Hepatocyte (in vitro differentiated cells): ENCODE results near the gene MAST2.

Source experiments
- EZH2 ChIP-seq: fragments of 200-600 bp; sonication (generic); IDR thresholded peaks from 2 replicates; pipeline ENCODE4 v1.6.1; 2016; ENCODE audit warnings: antibody characterized with exemption, mild to moderate bottlenecking, borderline replicate concordance
- TF ChIP-seq, protein P1 (sequence below): fragments of 200-600 bp; sonication (generic); IDR thresholded peaks from 2 replicates; pipeline ENCODE4 v1.5.1; 2016; ENCODE audit warnings: antibody characterized with exemption, mild to moderate bottlenecking; ENCODE audit not compliant: poor library complexity

DNA sequence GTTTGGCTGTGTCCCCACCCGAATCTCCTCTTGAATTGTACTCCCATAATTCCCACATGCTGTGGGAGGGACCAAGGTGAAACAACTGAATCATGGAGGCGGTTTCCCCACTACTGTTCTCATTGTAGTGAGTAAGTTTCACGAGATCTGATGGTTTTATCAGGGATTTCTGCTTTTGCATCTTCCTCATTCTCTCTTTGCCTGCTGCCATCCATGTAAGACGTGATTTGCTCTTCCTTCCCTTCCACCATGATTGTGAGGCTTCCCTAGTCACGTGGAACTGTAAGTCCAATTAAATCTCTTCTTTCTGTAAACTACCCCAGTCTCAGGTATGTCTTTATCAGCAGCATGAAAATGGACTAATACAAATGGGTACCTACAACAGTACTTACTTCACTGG lies 255.5 kb downstream of the MAST2 start:
- TF ChIP-seq, protein P1, sequence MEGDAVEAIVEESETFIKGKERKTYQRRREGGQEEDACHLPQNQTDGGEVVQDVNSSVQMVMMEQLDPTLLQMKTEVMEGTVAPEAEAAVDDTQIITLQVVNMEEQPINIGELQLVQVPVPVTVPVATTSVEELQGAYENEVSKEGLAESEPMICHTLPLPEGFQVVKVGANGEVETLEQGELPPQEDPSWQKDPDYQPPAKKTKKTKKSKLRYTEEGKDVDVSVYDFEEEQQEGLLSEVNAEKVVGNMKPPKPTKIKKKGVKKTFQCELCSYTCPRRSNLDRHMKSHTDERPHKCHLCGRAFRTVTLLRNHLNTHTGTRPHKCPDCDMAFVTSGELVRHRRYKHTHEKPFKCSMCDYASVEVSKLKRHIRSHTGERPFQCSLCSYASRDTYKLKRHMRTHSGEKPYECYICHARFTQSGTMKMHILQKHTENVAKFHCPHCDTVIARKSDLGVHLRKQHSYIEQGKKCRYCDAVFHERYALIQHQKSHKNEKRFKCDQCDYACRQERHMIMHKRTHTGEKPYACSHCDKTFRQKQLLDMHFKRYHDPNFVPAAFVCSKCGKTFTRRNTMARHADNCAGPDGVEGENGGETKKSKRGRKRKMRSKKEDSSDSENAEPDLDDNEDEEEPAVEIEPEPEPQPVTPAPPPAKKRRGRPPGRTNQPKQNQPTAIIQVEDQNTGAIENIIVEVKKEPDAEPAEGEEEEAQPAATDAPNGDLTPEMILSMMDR: no peak
- no peak for TF ChIP-seq EZH2
